Ovary (tissue), 9 donors: ENCODE results near the gene PTPRG. TPM values are rescaled to one million over a fixed set of nuclear protein-coding genes. Genes with fewer than 3 reads are reported as not detected.

ENCODE experiments used
- DNase-seq, 5 donors: peaks; one replicate each; pipeline ENCODE4 v3.0.0-alpha.2; 2019 to 2020
- H3K27ac ChIP-seq, 2 donors: fragments of 200-600 bp; one replicate each; pipeline versions ENCODE4 v1.5.1 to v1.8.0; 2019 to 2022
- H3K27me3 ChIP-seq: fragments of 200-600 bp; one replicate; pipeline ENCODE4 v1.8.0; 2022
- H3K36me3 ChIP-seq: fragments of 200-600 bp; sonication (generic); one replicate; pipeline ENCODE4 v1.5.1; 2019
- H3K4me1 ChIP-seq: one replicate; pipeline ENCODE4 v1.8.1; 2013; ENCODE audit warnings: mild to moderate bottlenecking, moderate library complexity; ENCODE audit not compliant: insufficient read depth
- H3K4me3 ChIP-seq: fragments of 200-600 bp; sonication (generic); one replicate; pipeline ENCODE4 v1.5.1; 2017
- H3K9me3 ChIP-seq, 2 donors: fragments of 200-600 bp in 1 of 2; sonication (generic) in 1 of 2; one replicate each; pipeline versions ENCODE4 v1.5.1 to v1.8.1; 2013 to 2019; ENCODE audit warnings: mild to moderate bottlenecking in 1 of 2, moderate library complexity in 1 of 2
- CTCF ChIP-seq, 3 donors: fragments of 450-650 bp in 2 of 3; fragments of 200-600 bp in 1 of 3; IDR thresholded peaks; one replicate each; pipeline versions ENCODE4 v1.5.1 to v1.8.0; 2016 to 2022; ENCODE audit warnings: antibody characterized with exemption in 3 of 3, mild to moderate bottlenecking in 1 of 3
- EP300 ChIP-seq: sonication (generic); formaldehyde crosslinking; IDR thresholded peaks from one replicate; pipeline ENCODE4 v1.6.1; 2017; ENCODE audit warnings: antibody characterized with exemption
- POLR2A ChIP-seq: fragments of 450-650 bp; IDR thresholded peaks from one replicate; pipeline ENCODE4 v1.6.1; 2017; ENCODE audit warnings: antibody characterized with exemption, mild to moderate bottlenecking, moderate library complexity
- WGBS, 3 donors: extraction: QIAGEN DNeasy Blood & Tissue Kit in 1 of 3; methylation state at CpG; one replicate each; pipeline versions ENCODE4 v1.1.5 to v1.1.7; 2013 to 2017; 5-methylcytosine and 5-hydroxymethylcytosine counted together
- intact Hi-C, 4 donors: fragments of 100-400 bp; cut with DNase I; formaldehyde crosslinking; loops; one replicate each; pipeline versions ENCODE4 v1.11.0 to v1.15.1; 2022 to 2023
- polyA plus RNA-seq, 2 donors: library from polyadenylated mRNA; stranded (reverse); fragments of 200-250 nt in 1 of 2; fragments of 350-450 nt in 1 of 2; fragmentation: Illumina TruSeq in 1 of 2; extraction: RNeasy Lipid Tissue Mini Kit (QIAGEN cat#74804) in 1 of 2; gene quantifications; one replicate each; pipeline ENCODE4 v1.2.3, GENCODE V29; 2013 to 2014
- total RNA-seq, 7 donors: library from RNA; depleted of rRNA in 2 of 7; stranded (reverse); fragments of >200 nt in 2 of 7; fragmentation: NEBNext Ultra II Directional in 3 of 7; extraction: Animal tissue kit (Norgen Biotek cat#: 25700) in 3 of 7; gene quantifications; one replicate each; pipeline versions ENCODE4 v1.1.0 to v1.2.4, GENCODE V29; 2016 to 2023
- donor health status: DM: no; HTN: no; CAD: no; lungs with moderate emphysema.
- donor health status: DM: no; HTN: no; CAD: no.
- donor health status: Bipolar disorder and iron deficiency.
- donor health status: DM: yes; HTN: yes; CAD: no.
- donor health status: DM: no; HTN: no; CAD: no.
- donor health status: DM: yes; HTN: yes; CAD: no.

PTPRG gene
- total and polyA plus RNA-seq, 9 donors, result 18.2 to 87.9 (median 47.7) TPM

- DNase-seq, result no peak
- intact Hi-C loops, result no loop called here
- no peak for TF ChIP-seq EP300
- TF ChIP-seq POLR2A, result no peak
- TF ChIP-seq CTCF (IDR thresholded peaks at IDR 0.05), result no peak
- Histone ChIP-seq H3K27ac (no peak overlapping the region), H3K4me3 (no peak overlapping the region), H3K27me3 (no peaks in the 10 kb centered on the region), H3K4me1 (no peaks in the 10 kb centered on the region), H3K36me3 (no peaks in the 10 kb centered on the region), H3K9me3 (no peaks in the 10 kb centered on the region)
- 44 to 50% (median 46%) methylated on average over 1 of the region's 1 CpG for WGBS, 3 donors
Observed at GRCh38 chr3:62109534-62109933, 548.2 kb downstream of the PTPRG start.

- Histone ChIP-seq H3K4me3 (no peak overlapping the region), H3K36me3 (no peaks in the 10 kb centered on the region), H3K9me3 (no peaks in the 10 kb centered on the region), H3K27me3 (no peaks in the 10 kb centered on the region), H3K27ac (no peak overlapping the region), H3K4me1 (no peaks in the 10 kb centered on the region)
- TF ChIP-seq CTCF (IDR thresholded peaks at IDR 0.05), result no peak
- TF ChIP-seq EP300, result no peak
- TF ChIP-seq POLR2A, result no peak
- intact Hi-C loops, result no loop called here
- 87 to 93% (median 90%) methylated on average over 5 of the region's 5 CpGs for WGBS, 3 donors
- DNase-seq, result no peak
Observed at GRCh38 chr3:62110443-62111225, 549.3 kb downstream of the PTPRG start.

- TF ChIP-seq POLR2A (no peak), CTCF (IDR thresholded peaks at IDR 0.05) (no peak), EP300 (no peak)
- Histone ChIP-seq H3K4me3 (no peak overlapping the region), H3K9me3 (no peaks in the 10 kb centered on the region), H3K27ac (no peak overlapping the region), H3K36me3 (no peaks in the 10 kb centered on the region), H3K27me3 (no peaks in the 10 kb centered on the region), H3K4me1 (no peaks in the 10 kb centered on the region)
- WGBS, 3 donors, result 95 to 96% (median 96%) methylated on average over 3 of the region's 3 CpGs
- no peak for DNase-seq
- intact Hi-C loops, result no loop called here
Observed at GRCh38 chr3:62113092-62113491, 551.7 kb downstream of the PTPRG start.

GRCh38 chr3:62114763-62115162 is 553.4 kb downstream of the PTPRG start:
- WGBS, 3 donors, result 79 to 91% (median 81%) methylated on average over 1 of the region's 1 CpG
- no peak for DNase-seq
- no peaks in the 10 kb centered on the region for H3K27me3 ChIP-seq
- H3K36me3 ChIP-seq, result no peaks in the 10 kb centered on the region
- H3K4me1 ChIP-seq, result no peaks in the 10 kb centered on the region
- H3K9me3 ChIP-seq, result no peaks in the 10 kb centered on the region
- no peak overlapping the region for H3K4me3 ChIP-seq
- no peak overlapping the region for H3K27ac ChIP-seq
- intact Hi-C loops, result no loop called here
- TF ChIP-seq EP300 (no peak), POLR2A (no peak), CTCF (IDR thresholded peaks at IDR 0.05) (no peak)
